CD14-positive monocyte (primary cell): ENCODE results near the gene HHIPL1. TPM values are rescaled to one million over a fixed set of nuclear protein-coding genes. Genes with fewer than 3 reads are reported as not detected.

Experiments
- DNase-seq, 3 donors: peaks; one replicate each; pipeline ENCODE4 v3.0.0-alpha.2; 2011 to 2022
- H2AFZ ChIP-seq: 2 replicates; pipeline ENCODE4 v1.6.0; 2012; ENCODE audit warnings: mild to moderate bottlenecking, low read depth, low read length, inconsistent platforms; ENCODE audit not compliant: insufficient read depth, poor library complexity, severe bottlenecking
- H3K27ac ChIP-seq, 2 donors: 1 replicate in 1 of 2; 2 replicates in 1 of 2; pipeline ENCODE4 v1.5.1; 2012 to 2013; ENCODE audit warnings: low read length in 2 of 2, control low read depth in 1 of 2, inconsistent platforms in 1 of 2, low read depth in 1 of 2, mild to moderate bottlenecking in 1 of 2
- H3K27me3 ChIP-seq, 2 donors: one replicate each; pipeline versions ENCODE4 v1.6.0 to v1.6.1; 2011 to 2013; ENCODE audit warnings: low read length in 2 of 2; ENCODE audit not compliant: control insufficient read depth in 2 of 2, insufficient read depth in 2 of 2
- H3K36me3 ChIP-seq, 2 donors: replicated peaks in 1 of 2; 1 replicate in 1 of 2; 2 replicates in 1 of 2; pipeline versions ENCODE4 v1.5.1 to v1.6.1; 2012 to 2013; ENCODE audit warnings: low read length in 2 of 2, control low read depth in 1 of 2, inconsistent platforms in 1 of 2, mild to moderate bottlenecking in 1 of 2; ENCODE audit not compliant: insufficient read depth in 2 of 2, control insufficient read depth in 1 of 2
- H3K4me1 ChIP-seq, 2 donors: 1 replicate in 1 of 2; 2 replicates in 1 of 2; pipeline versions ENCODE4 v1.5.1 to v1.6.1; 2012 to 2013; ENCODE audit warnings: low read length in 2 of 2, control low read depth in 1 of 2, inconsistent platforms in 1 of 2, mild to moderate bottlenecking in 1 of 2, moderate library complexity in 1 of 2; ENCODE audit not compliant: insufficient read depth in 2 of 2, control insufficient read depth in 1 of 2
- H3K4me2 ChIP-seq: replicated peaks from 2 replicates; pipeline ENCODE3; 2012; ENCODE audit warnings: low read length, moderate library complexity, mild to moderate bottlenecking; ENCODE audit not compliant: poor library complexity, severe bottlenecking; ENCODE audit errors: extremely low read depth
- H3K4me3 ChIP-seq, 3 experiments: fragments of 200-600 bp in 1 of 3; sonication (generic) in 1 of 3; replicated peaks in 1 of 3; 1 replicate in 2 of 3; 2 replicates in 1 of 3; pipeline ENCODE4 v1.5.1; 2011 to 2013; ENCODE audit warnings: low read length in 3 of 3, mild to moderate bottlenecking in 3 of 3, control low read depth in 2 of 3, low read depth in 2 of 3, inconsistent platforms in 1 of 3, moderate library complexity in 1 of 3
- H3K79me2 ChIP-seq: 2 replicates; pipeline ENCODE4 v1.6.0; 2012; ENCODE audit warnings: mild to moderate bottlenecking, control low read depth, inconsistent platforms, low read length, moderate library complexity; ENCODE audit not compliant: insufficient read depth
- H3K9ac ChIP-seq: 2 replicates; pipeline ENCODE4 v1.6.0; 2017; ENCODE audit warnings: low read length, mild to moderate bottlenecking; ENCODE audit not compliant: insufficient read depth, poor library complexity, severe bottlenecking
- H3K9me3 ChIP-seq, 2 donors: replicated peaks in 1 of 2; 1 replicate in 1 of 2; 2 replicates in 1 of 2; pipeline versions ENCODE4 v1.5.1 to v1.6.1; 2012 to 2013; ENCODE audit warnings: low read length in 2 of 2, control low read depth in 1 of 2; ENCODE audit not compliant: control insufficient read depth in 1 of 2, insufficient read depth in 1 of 2
- H4K20me1 ChIP-seq: 2 replicates; pipeline ENCODE4 v1.6.0; 2012; ENCODE audit warnings: mild to moderate bottlenecking, low read length, control low read depth, moderate library complexity; ENCODE audit not compliant: insufficient read depth
- H3K27ac Mint-ChIP-seq, 7 donors: one replicate each; pipeline ENCODE4 v1.8.0; 2020; ENCODE audit warnings: mild to moderate bottlenecking in 7 of 7, mixed read lengths in 7 of 7, moderate library complexity in 6 of 7, inconsistent platforms in 2 of 7
- H3K27me3 Mint-ChIP-seq, 3 donors: one replicate each; pipeline ENCODE4 v1.8.0; 2021 to 2022; ENCODE audit warnings: low read depth in 3 of 3, mild to moderate bottlenecking in 3 of 3, mixed read lengths in 3 of 3, moderate library complexity in 3 of 3, inconsistent platforms in 1 of 3
- H3K36me3 Mint-ChIP-seq, 2 donors: one replicate each; pipeline ENCODE4 v1.8.0; 2020; ENCODE audit warnings: mixed read lengths in 2 of 2, inconsistent platforms in 1 of 2, mild to moderate bottlenecking in 1 of 2
- H3K4me1 Mint-ChIP-seq: one replicate; pipeline ENCODE4 v1.8.0; 2020; ENCODE audit warnings: mild to moderate bottlenecking, mixed read lengths
- H3K4me3 Mint-ChIP-seq, 2 donors: one replicate each; pipeline ENCODE4 v1.8.0; 2020; ENCODE audit warnings: mild to moderate bottlenecking in 2 of 2, mixed read lengths in 2 of 2, moderate library complexity in 1 of 2
- H3K9me3 Mint-ChIP-seq, 7 donors: one replicate each; pipeline ENCODE4 v1.8.0; 2020 to 2022; ENCODE audit warnings: mixed read lengths in 7 of 7, mild to moderate bottlenecking in 6 of 7, moderate library complexity in 6 of 7, inconsistent platforms in 2 of 7
- WGBS: methylation state at CpG from one replicate; pipeline ENCODE4 v1.1.5; 2013; ENCODE audit warnings: missing lambda C conversion rate; ENCODE audit not compliant: insufficient coverage; 5-methylcytosine and 5-hydroxymethylcytosine counted together
- intact Hi-C, 2 donors: fragments of 100-400 bp; cut with micrococcal nuclease; formaldehyde crosslinking; loops; one replicate each; pipeline versions ENCODE4 v1.15.0 to v1.15.1; 2023
- polyA plus RNA-seq, 3 donors: library from polyadenylated mRNA; depleted of rRNA in 1 of 3; unstranded in 2 of 3; stranded (reverse) in 1 of 3; fragments of 300-500 nt in 2 of 3; fragments of >200 nt in 1 of 3; fragmentation: Illumina TruSeq in 2 of 3; gene quantifications; 1 replicate in 2 of 3; 2 replicates in 1 of 3; pipeline ENCODE4 v1.2.3, GENCODE V29; 2012 to 2021
- TF ChIP-seq, protein P1 (sequence below): fragments of 200-600 bp; IDR thresholded peaks from one replicate; pipeline ENCODE4 v1.8.0; 2022; ENCODE audit warnings: antibody characterized with exemption, mild to moderate bottlenecking

Gene HHIPL1
- polyA plus RNA-seq, 3 donors = 0.09 TPM; not detected in 2

DNA sequence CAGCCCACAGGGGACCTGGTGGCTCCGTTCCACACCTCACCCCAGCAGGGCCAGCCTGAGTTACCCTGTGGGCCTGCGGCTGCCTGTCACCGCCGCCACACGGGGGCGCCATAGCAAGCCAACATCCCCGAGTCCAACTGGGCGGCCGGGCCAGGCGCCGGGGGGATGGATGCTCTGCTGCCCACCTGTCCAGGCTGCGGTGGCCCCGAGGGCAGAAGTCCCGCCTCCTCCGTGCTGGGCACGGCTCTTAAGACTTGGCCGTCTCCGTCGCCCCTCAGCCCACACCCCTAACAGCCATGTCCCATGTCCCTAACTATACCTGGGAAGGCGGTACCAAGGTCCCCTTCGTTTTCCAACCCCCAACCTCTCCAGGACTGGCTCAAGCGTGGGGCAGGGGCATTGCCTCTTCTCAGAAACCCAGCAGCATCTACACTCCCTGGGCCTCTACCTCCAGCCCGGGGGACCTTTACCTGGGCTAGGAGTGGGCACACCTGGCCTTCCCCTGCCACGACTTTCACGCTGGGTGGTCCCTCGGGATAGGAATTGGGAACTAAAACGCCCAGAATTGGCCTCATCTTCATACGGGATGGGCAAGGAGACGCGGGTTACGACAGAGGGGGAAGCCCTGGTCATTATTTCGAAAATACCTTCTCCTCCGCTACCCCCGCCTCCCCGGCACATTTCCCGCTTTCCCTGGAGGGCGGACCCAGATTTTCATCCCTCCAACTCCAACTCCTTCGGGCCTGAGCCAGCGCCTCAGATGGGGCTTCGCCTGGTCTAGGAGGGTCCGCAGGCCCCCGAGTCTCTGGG is 38.1 kb downstream of the HHIPL1 start:
- Histone ChIP-seq H2AFZ (peak overlapping the region; percentile 90), H3K4me3 (peak overlapping the region; percentile 41 to 85 (median 62)), H3K27ac (peak overlapping the region; percentile 39 to 66), H4K20me1 (no peaks in the 10 kb centered on the region), H3K79me2 (no peaks in the 10 kb centered on the region), H3K9me3 (peaks cover 11 to 13% of the 10 kb centered on the region in 2 donors), H3K27me3 (peaks cover 8 to 15% of the 10 kb centered on the region in 2 donors), H3K9ac (peak overlapping the region; percentile 75), H3K4me2 (peak overlapping the region; percentile 92), H3K4me1 (peaks cover 15 to 20% of the 10 kb centered on the region in 2 donors), H3K36me3 (no peaks in the 10 kb centered on the region)
- TF ChIP-seq, protein P1, sequence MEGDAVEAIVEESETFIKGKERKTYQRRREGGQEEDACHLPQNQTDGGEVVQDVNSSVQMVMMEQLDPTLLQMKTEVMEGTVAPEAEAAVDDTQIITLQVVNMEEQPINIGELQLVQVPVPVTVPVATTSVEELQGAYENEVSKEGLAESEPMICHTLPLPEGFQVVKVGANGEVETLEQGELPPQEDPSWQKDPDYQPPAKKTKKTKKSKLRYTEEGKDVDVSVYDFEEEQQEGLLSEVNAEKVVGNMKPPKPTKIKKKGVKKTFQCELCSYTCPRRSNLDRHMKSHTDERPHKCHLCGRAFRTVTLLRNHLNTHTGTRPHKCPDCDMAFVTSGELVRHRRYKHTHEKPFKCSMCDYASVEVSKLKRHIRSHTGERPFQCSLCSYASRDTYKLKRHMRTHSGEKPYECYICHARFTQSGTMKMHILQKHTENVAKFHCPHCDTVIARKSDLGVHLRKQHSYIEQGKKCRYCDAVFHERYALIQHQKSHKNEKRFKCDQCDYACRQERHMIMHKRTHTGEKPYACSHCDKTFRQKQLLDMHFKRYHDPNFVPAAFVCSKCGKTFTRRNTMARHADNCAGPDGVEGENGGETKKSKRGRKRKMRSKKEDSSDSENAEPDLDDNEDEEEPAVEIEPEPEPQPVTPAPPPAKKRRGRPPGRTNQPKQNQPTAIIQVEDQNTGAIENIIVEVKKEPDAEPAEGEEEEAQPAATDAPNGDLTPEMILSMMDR = peak; percentile 83
- WGBS = 0% methylated on average over 33 of the region's 42 CpGs
- DNase-seq = peak; percentile 34 to 67 (median 36)
- intact Hi-C loops = loop anchor here (5.0 to 10.0 kb wide), 3 partner anchors 201 to 512 kb away; partner anchors contain the start of genes CCNK (in 1 of the 2) and SETD3 (in 1 of the 2)
- peaks cover 10 to 30% (median 14%) of the 10 kb centered on the region in 7 donors for H3K9me3 Mint-ChIP-seq
- H3K27me3 Mint-ChIP-seq = peaks cover 34 to 51% (median 36%) of the 10 kb centered on the region in 3 donors
- H3K27ac Mint-ChIP-seq = peak overlapping the region in 6 of 7 donors; percentile 57 to 94 (median 84)
- H3K4me3 Mint-ChIP-seq = peak overlapping the region; percentile 89
- H3K36me3 Mint-ChIP-seq = no peaks in the 10 kb centered on the region
- peaks cover 14% of the 10 kb centered on the region for H3K4me1 Mint-ChIP-seq

- no peaks in the 10 kb centered on the region for H3K36me3 ChIP-seq
- no peaks in the 10 kb centered on the region for H4K20me1 ChIP-seq
- Mint-ChIP-seq H3K9me3 (peaks cover 3 to 24% (median 7%) of the 10 kb centered on the region in 7 donors), H3K27ac (peak within 1 kb of the TSS; percentile 42 to 94 (median 84)), H3K4me1 (peaks cover 19% of the 10 kb centered on the region), H3K36me3 (no peaks in the 10 kb centered on the region), H3K4me3 (peak within 1 kb of the TSS; percentile 89), H3K27me3 (peaks cover 42 to 59% (median 42%) of the 10 kb centered on the region in 3 donors)
- H3K9me3 ChIP-seq = peaks cover 3 to 8% of the 10 kb centered on the region in 2 donors
- peak within 1 kb of the TSS; percentile 39 to 66 for H3K27ac ChIP-seq
- H2AFZ ChIP-seq = peak within 1 kb of the TSS; percentile 90
- WGBS = 0% methylated on average over 74 of the region's 83 CpGs
- peak within 1 kb of the TSS; percentile 41 to 85 (median 62) for H3K4me3 ChIP-seq
- H3K4me1 ChIP-seq = peaks cover 15 to 20% of the 10 kb centered on the region in 2 donors
- H3K27me3 ChIP-seq = peaks cover 8 to 22% of the 10 kb centered on the region in 2 donors
- peak within 1 kb of the TSS; percentile 75 for H3K9ac ChIP-seq
- peak; percentile 97 to 99 (median 98) for DNase-seq
- H3K79me2 ChIP-seq = no peaks in the 10 kb centered on the region
- peak within 1 kb of the TSS; percentile 92 for H3K4me2 ChIP-seq
- intact Hi-C loops = loop anchor here (5.0 to 10.0 kb wide), 3 partner anchors 202 to 511 kb away; partner anchors contain the start of genes CCNK (in 1 of the 2) and SETD3 (in 1 of the 2)
- TF ChIP-seq, protein P1 = no peak
These were observed 38.9 kb downstream of the HHIPL1 start, which contains the start of gene CYP46A1 for GRCh38 chr14:99683619-99684409. TSS of gene CYP46A1 (plus strand) at chr14:99684298. CDS start at chr14:99684418, 120 bp downstream.
